Neural cell (in vitro differentiated cells): Measurements from ENCODE around the gene DUS1L.

Source experiments
- EZH2 ChIP-seq: fragments of 200-600, 300-800 bp; shearing (Covaris generic), sonication (generic); IDR thresholded peaks from 2 replicates; pipeline ENCODE4 v1.6.1; 2014; ENCODE audit warnings: antibody characterized with exemption, low read length, borderline replicate concordance, mild to moderate bottlenecking; ENCODE audit not compliant: insufficient read depth, poor library complexity, severe bottlenecking
- POLR2AphosphoS5 ChIP-seq: IDR thresholded peaks from 2 replicates; pipeline ENCODE4 v1.6.1; 2012

DNA sequence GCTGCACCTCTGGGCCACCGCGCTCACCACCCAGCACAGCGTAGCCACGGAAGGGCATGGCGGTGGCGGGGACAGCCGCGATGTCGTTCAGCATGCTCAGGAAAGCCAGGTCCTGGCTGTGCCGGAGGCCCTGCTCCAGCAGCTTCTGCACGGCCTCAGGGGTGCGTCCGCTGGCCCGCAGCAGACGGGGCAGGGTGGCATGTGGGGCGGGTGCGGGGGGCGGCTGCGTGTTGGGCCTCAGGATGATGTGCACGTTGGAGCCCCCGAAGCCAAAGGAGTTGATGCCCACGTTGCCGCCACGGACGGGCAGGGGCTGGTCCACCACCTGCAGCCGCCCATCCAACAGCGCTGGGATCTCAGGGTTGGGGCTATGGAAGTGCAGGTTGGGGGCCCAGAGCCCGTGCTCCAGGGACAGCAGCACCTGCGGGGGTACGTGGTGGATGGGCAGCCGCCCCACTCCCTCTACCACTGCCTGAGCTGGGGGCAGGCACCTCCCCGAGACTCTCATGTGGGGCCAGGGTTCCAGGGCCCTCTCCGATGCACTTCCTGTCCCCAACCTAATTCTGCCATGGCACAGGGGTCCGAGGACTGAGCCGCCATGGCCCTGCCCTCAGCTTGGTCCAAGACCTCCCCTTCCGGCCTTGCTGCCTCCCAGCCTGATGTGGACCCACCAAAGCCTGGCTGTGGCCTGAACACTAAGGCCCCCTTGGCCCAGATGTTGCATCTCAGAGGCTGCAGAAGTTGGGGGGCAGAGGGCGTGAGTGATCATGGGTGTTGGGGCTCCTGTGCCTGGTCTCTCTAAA is 25.9 kb upstream of the DUS1L start:
- TF ChIP-seq POLR2AphosphoS5 (no peak), EZH2 (no peak)
